Activated naive CD4-positive, alpha-beta T cell treated with Interleukin-2 at 50 U/mL for 16 hours (primary cell): ENCODE measurements around the gene ZSCAN1.

Experiments used
- DNase-seq: peaks from one replicate; pipeline ENCODE4 v3.0.0-alpha.2; 2020

ZSCAN1 gene

GRCh38 chr19:58084596-58085347 lies 50.9 kb downstream of the ZSCAN1 start:
- DNase-seq, result no peak

DNA sequence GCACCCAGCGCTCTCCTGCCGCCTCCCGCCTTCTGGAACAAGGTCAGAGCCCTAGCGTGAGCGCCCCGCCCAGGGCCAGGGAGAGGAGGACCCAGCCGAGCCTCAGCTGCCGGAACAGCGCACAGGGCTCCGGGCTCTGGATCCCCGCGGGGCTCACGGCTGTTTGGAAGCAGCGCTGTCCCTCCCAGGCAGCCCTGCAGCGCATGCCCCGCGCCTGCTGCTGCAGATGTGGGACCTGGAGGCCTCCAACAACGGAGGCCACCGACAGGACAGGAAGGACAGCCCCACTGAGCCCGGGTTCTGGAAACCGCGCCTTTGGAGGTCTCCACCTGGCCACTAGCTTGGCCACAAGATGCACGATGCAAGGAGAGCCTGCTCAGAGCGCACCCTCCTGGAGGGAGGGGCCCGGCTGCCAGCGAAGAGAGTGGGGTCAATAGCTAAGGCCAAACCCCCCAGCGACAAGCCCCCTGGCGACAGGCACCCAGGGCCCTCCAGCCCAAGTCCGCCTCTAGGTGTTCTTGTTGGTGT lies 51.6 kb downstream of the ZSCAN1 start:
- no peak for DNase-seq

DNA sequence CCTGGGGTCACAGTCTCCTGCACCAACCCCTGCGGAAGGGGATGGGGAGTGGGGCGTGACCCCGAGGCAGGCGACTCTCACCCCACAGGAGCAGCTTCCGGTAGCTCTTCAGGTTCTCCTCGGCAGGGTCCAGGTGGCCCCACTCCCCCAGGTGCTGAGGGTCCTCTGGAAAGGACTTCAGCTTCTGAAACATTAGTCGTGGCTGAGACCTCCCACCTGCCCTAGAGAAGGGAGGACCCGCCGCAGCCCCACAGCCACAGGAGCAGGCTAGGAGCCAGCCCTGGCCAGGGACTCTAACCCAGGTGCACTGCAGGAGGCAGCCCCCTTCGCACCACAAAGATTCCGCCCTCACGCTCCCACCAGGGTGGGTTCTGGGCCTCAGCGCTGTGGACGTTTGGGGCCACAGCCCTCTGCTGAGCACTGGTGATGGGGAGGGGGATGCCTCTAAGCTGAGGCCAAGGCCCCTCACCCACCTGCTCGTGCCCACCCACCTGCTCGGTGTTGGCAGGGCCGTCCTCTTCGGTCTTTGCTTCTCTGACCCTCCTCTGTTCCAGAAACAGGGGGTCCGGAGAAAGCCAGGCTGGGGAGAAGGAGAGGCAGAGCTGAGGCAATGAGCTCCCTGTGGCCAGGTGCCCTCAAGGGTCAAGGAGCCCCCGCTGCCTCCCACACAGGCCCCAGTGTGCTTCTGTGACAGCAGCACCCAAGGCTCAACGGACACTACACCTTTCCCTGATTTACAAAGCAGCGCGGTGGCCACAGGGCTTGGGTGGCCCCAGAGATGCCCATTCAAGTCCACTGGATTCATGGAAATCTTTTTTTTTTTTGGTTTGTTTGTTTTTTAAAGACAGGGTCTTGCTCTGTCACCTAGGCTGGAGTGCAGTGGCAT lies 53.2 kb downstream of the ZSCAN1 start:
- DNase-seq, result no peak

DNA sequence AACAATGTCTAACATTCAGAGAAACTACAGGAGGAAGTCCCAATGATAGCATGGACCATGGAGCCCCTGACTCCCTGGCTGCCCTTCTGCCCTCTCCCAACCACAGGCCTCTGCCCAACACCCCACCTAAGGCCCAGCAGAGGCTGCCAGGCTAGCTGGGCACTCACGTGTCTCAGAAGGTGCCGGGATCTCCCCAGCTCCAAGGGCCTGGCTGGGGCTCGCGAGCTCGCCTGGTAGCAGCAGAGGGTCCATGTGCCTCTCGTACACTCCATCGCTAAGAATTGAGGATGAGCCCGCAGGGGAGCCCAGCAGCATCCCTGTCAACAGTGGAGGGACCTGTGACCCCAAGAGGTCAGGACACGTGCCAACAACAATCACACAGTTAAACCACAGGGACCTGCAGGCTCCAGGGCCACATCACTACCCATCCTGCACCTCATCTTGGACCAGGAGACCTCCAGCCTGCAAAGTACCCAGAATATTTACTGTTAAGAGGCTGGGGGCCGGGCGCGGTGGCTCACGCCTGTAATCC lies 54.8 kb downstream of the ZSCAN1 start:
- DNase-seq, result no peak

DNA sequence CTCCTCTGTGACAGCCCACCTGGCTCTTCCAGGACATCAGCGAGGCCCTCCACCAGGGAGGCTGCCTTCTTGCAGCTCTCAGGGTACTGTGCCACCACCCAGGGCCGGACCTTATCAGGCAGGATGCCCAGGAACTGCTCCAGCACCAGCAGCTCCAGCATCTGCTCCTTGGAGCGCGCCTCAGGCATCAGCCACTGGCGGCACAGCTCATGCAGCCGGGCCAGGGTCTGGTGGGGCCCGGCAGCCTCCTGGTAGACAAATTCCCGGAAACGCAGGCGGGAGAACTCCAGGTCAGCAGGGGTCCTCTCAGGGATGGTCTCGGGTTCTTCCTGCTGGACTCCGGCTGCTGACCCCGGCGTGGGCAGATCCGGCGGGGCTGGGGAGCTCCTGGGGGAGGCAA lies 56.0 kb downstream of the ZSCAN1 start:
- no peak for DNase-seq

GRCh38 chr19:58091251-58091995 lies 57.6 kb downstream of the ZSCAN1 start:
- no peak for DNase-seq

GRCh38 chr19:58093071-58093470 lies 59.2 kb downstream of the ZSCAN1 start:
- no peak for DNase-seq

GRCh38 chr19:58095328-58095727 lies 61.5 kb downstream of the ZSCAN1 start:
- no peak for DNase-seq

DNA sequence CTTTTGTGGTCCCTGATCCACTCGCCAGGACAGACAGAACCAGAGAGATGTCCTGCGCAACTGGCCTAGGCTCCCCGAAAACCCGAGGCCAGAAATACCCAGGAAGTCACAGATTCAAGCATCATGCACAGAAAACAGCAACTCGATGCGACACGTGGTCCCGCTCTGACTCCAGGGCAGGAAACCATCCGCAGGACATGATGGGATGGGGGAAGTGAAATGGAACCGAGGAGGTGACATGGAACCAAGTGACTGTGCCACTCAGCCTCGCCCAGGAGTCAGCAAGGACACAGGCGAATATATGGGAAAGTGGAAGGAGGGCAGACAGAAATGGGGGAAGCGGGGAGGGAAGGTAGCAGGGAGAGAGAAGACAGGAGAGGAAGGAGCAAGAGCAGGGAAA lies 63.1 kb downstream of the ZSCAN1 start:
- no peak for DNase-seq

DNA sequence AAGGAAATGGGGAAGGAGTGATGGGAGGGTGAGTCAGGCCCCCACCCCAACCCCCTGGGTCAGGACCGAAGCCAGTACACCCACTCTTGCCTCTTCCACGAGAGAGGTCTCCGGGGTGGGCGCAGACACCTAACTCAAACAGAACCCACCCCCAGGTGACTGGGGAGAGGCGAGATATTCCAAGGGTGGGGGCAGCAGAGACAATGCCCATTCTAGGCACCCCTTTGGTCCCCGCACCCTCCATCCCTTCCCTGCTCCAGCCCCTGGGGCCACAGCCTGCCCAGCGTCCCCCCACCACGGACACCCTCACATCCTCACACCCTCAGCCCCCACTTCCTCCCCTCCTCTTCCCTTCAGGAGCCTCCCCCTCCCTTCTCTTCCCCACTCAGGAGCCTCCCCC lies 63.5 kb downstream of the ZSCAN1 start:
- no peak for DNase-seq

DNA sequence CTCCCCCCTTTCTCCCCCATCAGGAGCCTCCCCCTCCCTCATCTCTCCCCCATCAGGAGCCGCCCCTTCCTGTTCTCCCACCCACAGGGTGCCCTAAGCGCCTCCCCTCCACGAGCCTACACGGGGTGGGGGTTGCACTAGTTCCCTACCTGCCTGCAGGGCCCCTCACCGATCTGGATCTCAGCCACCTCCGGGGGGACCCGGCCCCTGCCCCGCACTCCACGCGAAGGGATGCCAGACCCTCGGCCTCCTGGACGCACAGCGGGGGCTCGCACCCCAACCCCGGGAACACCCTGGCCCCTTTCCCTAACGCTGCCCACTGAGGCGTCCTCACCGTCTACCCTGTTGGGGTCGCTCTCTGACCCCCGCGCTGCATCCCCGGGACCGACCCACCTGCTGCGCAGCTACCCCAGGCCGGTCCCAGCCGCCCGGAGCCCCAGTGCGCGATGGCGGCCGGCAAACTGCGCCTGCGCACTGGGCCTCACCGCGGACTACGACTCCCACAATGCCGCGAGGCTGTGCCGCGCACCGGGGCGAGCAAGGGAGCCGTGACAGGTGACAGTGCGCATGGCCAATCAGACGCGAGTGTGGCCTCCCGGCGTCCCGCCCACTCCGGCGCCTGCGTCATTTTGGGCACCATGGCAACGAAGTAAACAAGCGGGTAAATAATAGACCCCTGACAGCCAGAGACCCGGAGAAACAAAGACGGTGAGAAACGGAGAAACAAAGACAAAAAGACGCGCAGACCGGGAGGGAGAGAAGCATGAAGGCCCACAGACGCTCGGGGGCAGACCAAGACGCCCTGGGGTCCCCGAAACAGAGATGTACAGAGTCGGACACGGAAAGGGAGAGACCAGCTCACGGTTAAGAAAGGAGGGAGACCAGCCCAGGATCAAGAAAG lies 64.2 kb downstream of the ZSCAN1 start, which contains the start of gene ZSCAN18:
Gene ZSCAN18, minus strand, starts transcription at position 451 of the 901 bp plus-strand sequence. CDS start 7,964 bp downstream, outside the sequence.
- peak; percentile 95 for DNase-seq

DNA sequence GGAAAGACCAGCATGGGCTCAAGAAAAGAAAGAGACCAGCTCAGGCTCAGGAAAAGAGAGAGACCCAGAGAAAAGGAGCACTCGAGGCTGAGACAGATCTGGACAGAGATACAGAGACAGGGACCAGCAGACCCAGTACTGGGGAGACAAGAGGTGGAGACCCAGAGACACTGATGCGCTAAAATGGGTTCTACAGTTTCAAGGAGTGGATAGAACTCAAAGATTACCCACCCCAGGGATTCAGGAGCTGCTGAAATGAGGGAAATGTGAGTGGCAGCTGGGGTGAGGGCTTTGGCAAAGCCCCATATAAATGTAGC lies 64.8 kb downstream of the ZSCAN1 start:
- DNase-seq, result no peak
